Cardiac muscle cell (in vitro differentiated cells and primary cell): ENCODE data around the gene PRICKLE1. TPM values are rescaled to one million over a fixed set of nuclear protein-coding genes. Genes with fewer than 3 reads are reported as not detected.

Experiments used
- DNase-seq, 2 donors: peaks; one replicate each; pipeline versions ENCODE4 v3.0.0 to v3.0.0-alpha.2; 2010 to 2017; ENCODE audit warnings: low read depth in 1 of 2, low spot score in 1 of 2
- H3K27ac ChIP-seq: fragments of 200-600 bp; sonication (generic); 2 replicates; pipeline ENCODE4 v1.5.1; 2016
- H3K27me3 ChIP-seq: fragments of 200-600 bp; sonication (generic); 2 replicates; pipeline ENCODE4 v1.6.0; 2016; ENCODE audit warnings: control low read depth
- H3K36me3 ChIP-seq: fragments of 200-600 bp; sonication (generic); 2 replicates; pipeline ENCODE4 v1.5.1; 2016; ENCODE audit warnings: control low read depth
- H3K4me1 ChIP-seq: fragments of 200-600 bp; sonication (generic); 2 replicates; pipeline ENCODE4 v1.8.1; 2017; ENCODE audit warnings: low read depth, mild to moderate bottlenecking, mixed run types
- H3K4me3 ChIP-seq: fragments of 200-600 bp; sonication (generic); 2 replicates; pipeline ENCODE4 v1.5.1; 2016; ENCODE audit warnings: mild to moderate bottlenecking
- H3K9me3 ChIP-seq: fragments of 200-600 bp; sonication (generic); 2 replicates; pipeline ENCODE4 v1.5.1; 2017; ENCODE audit warnings: low read depth, mild to moderate bottlenecking, control low read depth
- CTCF ChIP-seq: IDR thresholded peaks from 2 replicates; pipeline ENCODE4 v1.5.1; 2012; ENCODE audit warnings: low read depth, mild to moderate bottlenecking, low read length
- polyA plus RNA-seq: library from polyadenylated mRNA; unstranded; fragments of >200 nt; fragmentation: Nextera tagmentation; extraction: Ambion mirVana; gene quantifications from 2 replicates; pipeline ENCODE4 v1.2.1, GENCODE V29; 2016
- total RNA-seq: library from RNA; depleted of rRNA; stranded (reverse); fragments of >200 nt; gene quantifications from 2 replicates; pipeline ENCODE4 v1.2.3, GENCODE V29; 2016

Gene PRICKLE1
- total and polyA plus RNA-seq, 2 experiments from 2014 or later, result 71.4 to 105 TPM

GRCh38 chr12:42468341-42468821 lies 121.2 kb downstream of the PRICKLE1 start:
- no peak overlapping the region for H3K4me3 ChIP-seq
- H3K27me3 ChIP-seq, result no peaks in the 10 kb centered on the region
- DNase-seq, result peak in 1 of 2 donors; percentile 11
- H3K4me1 ChIP-seq, result peaks cover 32% of the 10 kb centered on the region
- H3K27ac ChIP-seq, result peak overlapping the region; percentile 68
- H3K9me3 ChIP-seq, result no peaks in the 10 kb centered on the region
- peaks cover 59% of the 10 kb centered on the region for H3K36me3 ChIP-seq
- TF ChIP-seq CTCF, result no peak

GRCh38 chr12:42463671-42464070 lies 125.9 kb downstream of the PRICKLE1 start:
- TF ChIP-seq CTCF, result no peak
- Histone ChIP-seq H3K36me3 (peaks cover 90% of the 10 kb centered on the region), H3K27me3 (no peaks in the 10 kb centered on the region), H3K9me3 (no peaks in the 10 kb centered on the region), H3K27ac (no peak overlapping the region), H3K4me1 (peaks cover 5% of the 10 kb centered on the region), H3K4me3 (no peak overlapping the region)
- DNase-seq, result no peak

- Histone ChIP-seq H3K4me1 (peaks cover 9% of the 10 kb centered on the region), H3K4me3 (no peak overlapping the region), H3K27ac (peak overlapping the region; percentile 51), H3K36me3 (peaks cover 93% of the 10 kb centered on the region), H3K27me3 (no peaks in the 10 kb centered on the region), H3K9me3 (no peaks in the 10 kb centered on the region)
- DNase-seq, result no peak
- no peak for TF ChIP-seq CTCF
These were observed 127.1 kb downstream of the PRICKLE1 start for GRCh38 chr12:42462486-42462885.

- Histone ChIP-seq H3K27ac (peak overlapping the region; percentile 42), H3K9me3 (no peaks in the 10 kb centered on the region), H3K36me3 (peaks cover 73% of the 10 kb centered on the region), H3K4me3 (no peak overlapping the region), H3K27me3 (no peaks in the 10 kb centered on the region), H3K4me1 (peaks cover 4% of the 10 kb centered on the region)
- no peak for TF ChIP-seq CTCF
- DNase-seq, result no peak
These were observed 130.2 kb downstream of the PRICKLE1 start for GRCh38 chr12:42459336-42459847.

GRCh38 chr12:42458575-42458974 lies 131.0 kb downstream of the PRICKLE1 start:
- peak overlapping the region; percentile 69 for H3K27ac ChIP-seq
- no peaks in the 10 kb centered on the region for H3K9me3 ChIP-seq
- H3K27me3 ChIP-seq, result no peaks in the 10 kb centered on the region
- no peak overlapping the region for H3K4me3 ChIP-seq
- peaks cover 65% of the 10 kb centered on the region for H3K36me3 ChIP-seq
- no peak for TF ChIP-seq CTCF
- no peak for DNase-seq
- peaks cover 9% of the 10 kb centered on the region for H3K4me1 ChIP-seq
